ENCODE data around the gene PNPLA3.
A peak's percentile ranks its signal among the peaks of the same experiment; 100 is the strongest.

- TF ChIP-seq CTCF (conservative IDR thresholded peaks at IDR 0.05; ENCODE audit: low read length) (peak; percentile 88), EZH2phosphoT487 (IDR thresholded peaks at IDR 0.05; ENCODE audit: borderline replicate concordance, low read depth, low read length) (no peak)
These were observed 40.5 kb upstream of the PNPLA3 start for GRCh38 chr22:43883012-43883661.

All from OCI-LY7 (cell line).